GM18909 (cell line): ENCODE data around the gene CBX2.

Source experiments
- ATAC-seq: cut with Tn5 transposase; IDR thresholded peaks from one replicate; pipeline ENCODE4 v1.9.1; 2021; ENCODE audit warnings: mild to moderate bottlenecking; ENCODE audit not compliant: unreplicated experiment, poor library complexity

Gene CBX2

DNA sequence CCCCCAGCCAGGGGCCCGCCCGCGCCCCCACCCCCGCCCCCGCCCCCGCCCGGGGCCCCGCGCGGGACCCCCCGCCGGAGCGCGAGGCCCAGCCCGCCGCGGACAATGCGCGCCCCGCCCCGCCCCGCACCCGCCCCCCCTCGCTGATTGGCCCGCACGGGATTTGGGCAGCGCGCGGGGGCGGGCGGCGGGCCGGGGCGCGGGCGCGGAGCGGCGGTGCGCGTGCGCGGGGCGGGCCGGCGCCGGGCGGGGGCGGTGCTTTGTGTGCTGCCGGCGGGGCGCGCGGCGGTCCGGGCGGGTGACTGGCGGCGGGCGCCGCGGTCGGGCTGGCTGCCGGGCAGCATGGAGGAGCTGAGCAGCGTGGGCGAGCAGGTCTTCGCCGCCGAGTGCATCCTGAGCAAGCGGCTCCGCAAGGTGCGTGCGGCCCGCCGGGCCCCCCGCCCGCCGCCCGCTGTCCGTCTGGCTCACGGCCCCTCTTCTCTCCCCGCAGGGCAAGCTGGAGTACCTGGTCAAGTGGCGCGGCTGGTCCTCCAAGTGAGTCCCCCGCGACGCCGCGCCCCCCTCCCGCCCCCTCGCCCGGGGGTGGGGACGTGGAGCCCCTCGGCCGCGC lies at the start of gene CBX2:
Gene CBX2 (plus strand): TSS at position 255 of the 610 bp plus-strand sequence. CDS start 88 bp downstream, at position 343.
- peak; percentile 63 for ATAC-seq

DNA sequence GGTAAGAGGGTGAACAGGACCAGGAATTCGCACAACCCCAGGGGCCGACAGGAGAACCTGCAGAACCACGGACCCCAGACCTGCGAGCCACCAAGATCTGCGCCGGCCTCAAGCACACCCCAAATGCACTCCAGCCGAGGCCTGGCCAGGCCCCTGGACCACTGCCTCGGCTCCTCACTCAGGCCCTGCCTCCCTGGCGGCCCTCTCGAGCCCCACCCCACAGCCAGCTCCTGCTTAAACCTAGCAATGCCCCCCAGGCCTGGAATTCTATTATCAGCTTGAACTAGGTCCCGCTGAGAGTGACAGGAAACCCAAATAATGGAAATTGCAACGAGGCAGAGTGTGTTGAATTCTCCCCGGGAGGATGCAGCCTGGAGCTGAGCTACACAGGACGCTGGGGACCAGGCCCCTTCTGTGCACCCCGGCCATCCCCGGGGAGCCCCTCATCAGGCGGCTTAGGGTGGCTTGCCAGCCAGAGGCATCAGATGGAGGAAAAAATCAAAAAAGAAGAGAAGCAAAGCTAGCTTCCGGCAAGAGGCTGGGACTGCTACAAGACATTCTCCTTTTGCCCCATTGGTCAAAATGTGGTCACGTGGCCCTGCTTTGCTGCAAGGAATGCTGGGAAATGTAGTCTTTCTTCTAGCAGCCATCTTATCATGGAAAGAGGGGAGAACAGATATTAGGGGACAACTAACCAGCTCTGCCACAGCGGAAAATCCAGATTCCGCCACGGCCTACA lies 49.6 kb upstream of the CBX2 start:
- no peak for ATAC-seq

- ATAC-seq: no peak
Measured at GRCh38 chr17:79728908-79729471, 49.0 kb upstream of the CBX2 start.

- no peak for ATAC-seq
Measured at GRCh38 chr17:79729761-79730160, 48.2 kb upstream of the CBX2 start.

DNA sequence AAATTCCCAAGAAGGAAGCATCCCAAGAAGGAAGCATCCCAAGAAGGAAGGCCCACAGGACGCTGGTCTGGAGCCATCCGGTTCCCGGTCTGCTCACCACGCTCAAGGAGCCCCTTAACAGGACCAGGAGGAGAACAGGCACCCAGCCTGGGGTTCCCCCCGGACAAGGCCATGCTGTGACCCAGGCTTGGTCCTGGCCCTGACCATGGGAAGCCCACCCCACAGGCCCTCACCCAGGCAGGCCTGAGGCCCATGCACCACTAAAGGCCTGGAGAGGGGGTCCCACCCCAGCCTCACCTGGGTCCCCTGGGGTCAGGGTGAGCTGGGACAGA lies 47.5 kb upstream of the CBX2 start:
- no peak for ATAC-seq

DNA sequence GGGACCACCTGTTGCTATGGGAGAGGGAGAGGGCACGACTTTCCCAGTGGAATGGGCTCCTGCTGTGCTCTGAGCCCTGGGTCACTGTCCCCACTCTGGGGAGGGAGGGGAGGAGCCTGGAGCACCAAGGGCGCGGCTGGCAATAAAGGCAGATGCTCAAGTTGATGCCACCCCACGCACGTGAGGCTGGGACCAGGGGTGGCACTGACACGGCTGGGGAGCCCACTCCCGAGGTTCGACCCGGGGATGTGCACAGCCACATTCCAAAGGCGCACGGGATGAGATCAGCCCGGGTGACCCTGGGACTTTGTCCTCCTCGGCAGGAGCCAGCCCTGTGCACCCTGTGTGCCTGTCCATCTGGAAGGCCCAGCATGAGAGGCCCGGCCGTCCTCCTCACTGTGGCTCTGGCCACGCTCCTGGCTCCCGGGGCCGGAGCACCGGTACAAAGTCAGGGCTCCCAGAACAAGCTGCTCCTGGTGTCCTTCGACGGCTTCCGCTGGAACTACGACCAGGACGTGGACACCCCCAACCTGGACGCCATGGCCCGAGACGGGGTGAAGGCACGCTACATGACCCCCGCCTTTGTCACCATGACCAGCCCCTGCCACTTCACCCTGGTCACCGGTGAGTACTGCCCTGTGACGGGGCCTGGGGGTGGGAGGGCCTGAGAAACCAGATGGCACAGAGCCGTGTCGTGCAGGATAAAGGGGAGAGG lies 47.0 kb upstream of the CBX2 start, which contains the start of gene ENPP7:
Gene ENPP7 (plus strand): TSS at position 175 of the 715 bp plus-strand sequence. CDS start 197 bp downstream, at position 372.
- no peak for ATAC-seq

DNA sequence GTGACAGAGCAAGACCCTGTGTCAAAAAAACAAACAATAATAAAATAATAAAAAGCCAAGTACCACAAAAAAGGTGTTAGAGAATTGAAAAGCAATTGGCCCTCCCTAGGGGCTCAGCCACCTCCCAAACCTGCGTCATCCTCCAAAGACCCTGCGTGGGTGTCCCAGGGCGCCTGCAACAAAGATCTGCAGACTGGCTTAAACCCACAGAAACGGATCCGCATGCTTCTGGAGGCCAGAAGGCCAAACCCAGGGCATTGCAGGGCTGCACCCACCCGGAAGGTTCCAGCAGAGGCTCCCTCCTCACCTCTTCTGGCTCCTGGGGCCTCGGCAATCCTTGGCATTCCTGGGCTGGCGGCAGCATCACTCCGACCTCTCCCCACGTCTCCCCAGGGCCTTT lies 45.7 kb upstream of the CBX2 start:
- no peak for ATAC-seq

GRCh38 chr17:79732804-79733691 lies 44.9 kb upstream of the CBX2 start:
- no peak for ATAC-seq

GRCh38 chr17:79733692-79734070 lies 44.3 kb upstream of the CBX2 start:
- no peak for ATAC-seq

DNA sequence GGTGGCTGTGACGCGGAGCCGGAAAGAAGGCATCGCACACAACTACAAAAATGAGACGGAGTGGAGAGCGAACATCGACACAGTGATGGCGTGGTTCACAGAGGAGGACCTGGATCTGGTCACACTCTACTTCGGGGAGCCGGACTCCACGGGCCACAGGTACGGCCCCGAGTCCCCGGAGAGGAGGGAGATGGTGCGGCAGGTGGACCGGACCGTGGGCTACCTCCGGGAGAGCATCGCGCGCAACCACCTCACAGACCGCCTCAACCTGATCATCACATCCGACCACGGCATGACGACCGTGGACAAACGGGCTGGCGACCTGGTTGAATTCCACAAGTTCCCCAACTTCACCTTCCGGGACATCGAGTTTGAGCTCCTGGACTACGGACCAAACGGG lies 42.9 kb upstream of the CBX2 start:
- no peak for ATAC-seq

DNA sequence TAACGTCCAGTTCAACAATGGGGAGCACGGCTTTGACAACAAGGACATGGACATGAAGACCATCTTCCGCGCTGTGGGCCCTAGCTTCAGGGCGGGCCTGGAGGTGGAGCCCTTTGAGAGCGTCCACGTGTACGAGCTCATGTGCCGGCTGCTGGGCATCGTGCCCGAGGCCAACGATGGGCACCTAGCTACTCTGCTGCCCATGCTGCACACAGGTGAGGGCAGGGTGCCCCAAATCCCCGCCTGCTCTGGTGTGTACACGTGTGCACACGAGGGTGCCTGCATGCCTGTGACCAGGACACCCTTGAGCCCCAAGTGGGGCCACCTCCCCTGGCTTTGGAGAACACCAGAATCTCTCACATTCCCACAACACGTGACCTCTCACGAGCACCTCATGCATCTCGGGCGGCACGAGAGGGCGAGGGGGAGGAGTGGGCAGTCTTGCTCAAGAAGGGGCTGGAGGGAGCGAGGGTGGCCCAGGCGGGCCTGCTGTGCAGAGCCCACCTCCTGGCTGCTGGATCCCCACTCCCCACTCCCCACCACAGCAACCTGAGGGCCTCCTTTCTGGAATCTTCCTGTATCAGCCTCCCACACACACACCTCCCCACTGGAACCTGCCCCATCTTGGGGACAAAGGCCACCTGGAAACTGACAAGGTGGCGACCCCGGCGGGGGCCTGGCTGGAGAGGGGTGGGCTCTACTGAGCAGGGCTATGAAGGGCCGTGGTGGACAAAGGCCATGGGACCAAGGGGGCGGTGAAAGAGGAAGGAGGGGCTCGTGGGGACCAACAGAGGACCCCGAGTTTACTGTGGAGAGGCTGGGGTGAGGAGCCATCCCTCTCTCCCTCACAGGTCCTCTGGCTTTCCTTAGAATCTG lies 40.7 kb upstream of the CBX2 start:
- ATAC-seq: no peak

GRCh38 chr17:79737922-79738578 lies 39.9 kb upstream of the CBX2 start:
- no peak for ATAC-seq

DNA sequence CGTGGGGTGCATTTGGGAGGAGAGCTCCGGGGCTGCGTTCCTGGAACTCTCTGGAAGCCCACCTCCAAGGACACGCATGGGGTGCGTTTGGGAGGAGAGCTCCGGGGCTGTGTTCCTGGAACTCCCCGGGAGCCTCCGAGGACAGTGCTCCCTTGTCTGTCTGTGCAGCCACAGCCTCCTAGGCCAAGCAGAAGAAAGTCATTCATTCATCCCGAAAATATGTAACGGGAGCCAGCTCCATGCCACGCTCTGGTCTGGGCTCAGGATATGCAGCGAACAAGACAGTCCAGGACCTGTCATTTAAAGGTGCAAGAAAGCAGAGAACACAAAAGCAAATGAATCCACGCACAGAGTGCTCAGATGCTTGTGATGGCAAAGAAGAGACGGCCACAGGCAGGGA lies 39.3 kb upstream of the CBX2 start:
- no peak for ATAC-seq

DNA sequence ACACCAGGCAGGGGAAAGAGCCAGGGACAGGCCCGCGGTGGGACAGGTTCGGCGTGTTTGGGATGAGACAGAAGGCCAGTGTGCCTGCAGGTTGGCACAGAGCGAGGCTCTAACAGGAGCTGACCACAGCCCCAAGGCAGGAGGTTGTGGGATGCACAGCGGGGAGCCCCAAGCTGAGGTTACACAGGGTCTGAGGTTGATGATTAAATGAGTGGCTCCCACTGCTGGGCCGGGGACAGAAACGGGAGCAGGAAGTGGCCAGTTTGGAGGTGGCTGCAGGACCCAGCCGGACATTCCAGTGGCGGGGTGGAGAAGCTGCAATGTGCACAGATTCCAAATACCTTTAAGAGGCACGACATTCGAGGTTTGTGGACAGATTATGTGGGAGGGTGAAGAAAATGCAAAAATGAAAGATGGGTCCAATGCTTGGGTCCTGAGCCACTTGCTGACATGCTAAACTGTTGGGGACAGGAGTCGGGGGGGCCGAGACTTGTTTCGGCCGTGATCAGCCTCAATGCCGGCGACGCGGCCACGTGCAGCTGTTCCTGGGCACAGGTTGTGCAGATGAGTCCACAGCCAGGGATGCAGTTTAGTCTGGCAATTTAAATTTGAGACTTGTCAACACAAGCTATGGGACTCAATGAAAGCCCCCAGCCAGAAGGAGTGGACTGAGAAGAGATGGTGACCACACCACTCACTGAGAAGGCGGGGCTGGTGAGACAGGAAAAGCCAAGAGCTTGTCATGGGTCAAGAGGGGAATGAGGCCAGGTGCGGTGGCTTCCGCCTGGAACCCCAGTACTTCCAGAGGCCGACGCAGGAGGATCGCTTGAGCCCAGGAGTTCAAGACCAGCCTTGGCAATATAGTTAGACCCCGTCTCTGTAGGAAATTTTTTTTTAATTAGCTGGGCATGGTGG lies 38.5 kb upstream of the CBX2 start:
- ATAC-seq: no peak

DNA sequence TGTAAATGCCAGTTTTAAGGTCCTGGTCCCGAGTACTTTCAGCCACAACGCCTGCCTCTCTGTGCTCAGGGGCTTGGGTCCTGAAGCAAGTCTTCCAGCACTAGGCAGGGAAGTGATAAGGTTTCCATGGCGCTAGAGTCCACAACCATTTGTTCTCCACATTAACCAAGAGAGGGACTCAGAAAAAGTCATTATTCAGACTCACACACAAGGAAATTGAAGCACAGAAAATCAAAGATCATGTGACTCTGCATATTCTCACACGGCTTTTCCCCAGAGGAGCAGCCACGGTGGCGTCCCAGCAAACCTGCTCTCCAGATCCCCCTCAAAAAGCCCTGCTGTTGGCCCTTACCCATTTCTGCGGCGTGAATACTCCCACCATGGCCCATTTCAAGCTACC lies 37.5 kb upstream of the CBX2 start:
- ATAC-seq: no peak

DNA sequence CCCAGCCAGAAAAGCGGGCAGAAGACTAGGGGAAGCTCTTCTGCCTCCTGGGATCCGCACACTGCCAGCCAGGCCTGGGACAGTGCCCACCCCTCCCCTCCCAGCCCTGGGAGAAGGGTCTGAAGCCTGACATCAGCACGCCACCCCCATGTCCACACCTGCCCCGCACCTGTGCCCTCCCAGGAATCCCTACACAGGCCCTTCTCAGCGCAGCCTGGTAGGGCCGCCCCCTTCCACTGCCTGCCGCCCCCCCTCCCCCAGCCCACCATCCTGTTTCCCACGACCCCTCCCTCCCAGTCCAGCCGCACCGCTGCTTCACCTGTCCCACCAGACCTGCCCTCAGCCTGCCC lies 36.6 kb upstream of the CBX2 start:
- ATAC-seq: no peak

GRCh38 chr17:79741751-79742588 lies 36.0 kb upstream of the CBX2 start:
- no peak for ATAC-seq
